ENCODE measurements around the gene FAXDC2. TPM values are rescaled to one million over a fixed set of nuclear protein-coding genes. Genes with fewer than 3 reads are reported as not detected.

Gene FAXDC2
- total and polyA plus RNA-seq, 2 of the 8 experiments (the other 6 are each of a cell fraction or from before 2014, with no cell fraction given): 3.7 to 5.9 TPM

- Histone ChIP-seq H3K27me3 (replicated peaks in 1 of 4; ENCODE audit: control insufficient read depth in 3 of 4, extremely low read depth in 1 of 4, insufficient read depth in 3 of 4, low read length in 3 of 4) (no peaks in the 10 kb centered on the region), H3K23ac (ENCODE audit: insufficient read length) (no peak overlapping the region), H4K20me1 (replicated peaks in 1 of 2; ENCODE audit: control insufficient read depth in 1 of 2, insufficient read depth in 2 of 2, low read length in 2 of 2) (peaks cover 2 to 22% of the 10 kb centered on the region in 2 experiments), H3K4me2 (ENCODE audit: insufficient read depth in 1 of 2, low read depth in 2 of 2, low read length in 2 of 2) (no peak overlapping the region), H3K14ac (ENCODE audit: insufficient read length) (no peak overlapping the region), H2BK15ac (ENCODE audit: low read length) (no peak overlapping the region), H3K79me1 (ENCODE audit: low read depth, low read length) (no peaks in the 10 kb centered on the region; the same call in none of the 2 replicates), H2AFZ (ENCODE audit: low read length) (no peak overlapping the region), H3K4ac (replicated peaks; ENCODE audit: insufficient read length, low read depth, low read length) (no peak overlapping the region), H3K9me3 (ENCODE audit: insufficient read depth in 2 of 2, low read depth in 1 of 2, low read length in 1 of 2) (no peaks in the 10 kb centered on the region), H4K91ac (replicated peaks; ENCODE audit: insufficient read length, low read length) (no peak overlapping the region), H2BK20ac (ENCODE audit: low read length) (no peak overlapping the region), H2AK5ac (ENCODE audit: low read depth, low read length) (no peak overlapping the region), H3K18ac (ENCODE audit: extremely low read depth, low read length) (no peak overlapping the region), H4K5ac (ENCODE audit: insufficient read length, low read depth, low read length) (no peak overlapping the region), H2BK5ac (ENCODE audit: low read depth, low read length) (no peak overlapping the region), H3K36me3 (ENCODE audit: control insufficient read depth in 2 of 4, insufficient read depth in 4 of 4, low read length in 3 of 4) (peaks cover 69 to 96% (median 84%) of the 10 kb centered on the region in 4 experiments), H2BK12ac (ENCODE audit: low read depth, low read length) (no peak overlapping the region), H3K9ac (replicated peaks in 1 of 4; ENCODE audit: extremely low read depth in 1 of 4, low read depth in 3 of 4, low read length in 3 of 4) (no peak overlapping the region), H2BK120ac (replicated peaks; ENCODE audit: low read depth, low read length) (no peak overlapping the region), H3K79me2 (ENCODE audit: control insufficient read depth in 1 of 2, insufficient read depth in 2 of 2, low read length in 2 of 2) (peaks cover 0 to 47% of the 10 kb centered on the region in 2 experiments; a peak in 2 of 4 replicates), H3K56ac (replicated peaks; ENCODE audit: insufficient read length, low read depth, low read length) (no peak overlapping the region), H3K4me3 (ENCODE audit: extremely low read depth in 1 of 4, insufficient read depth in 2 of 4, low read depth in 3 of 4, low read length in 4 of 4) (no peak overlapping the region), H3K27ac (ENCODE audit: low read depth, low read length) (no peak overlapping the region), H3K23me2 (ENCODE audit: low read depth, low read length) (no peaks in the 10 kb centered on the region), H3K4me1 (replicated peaks in 1 of 4; ENCODE audit: control insufficient read depth in 3 of 4, insufficient read depth in 4 of 4, low read length in 3 of 4) (no peaks in the 10 kb centered on the region), H4K8ac (ENCODE audit: extremely low read depth, insufficient read depth, low read length) (no peak overlapping the region)
- no peak for DNase-seq (ENCODE audit: low read depth in 1 of 2, low spot score in 2 of 2)
- no peak for FAIRE-seq
- 92% methylated on average over 3 of the region's 3 CpGs; no CpG with 5 or more reads in 1 of the 2 experiments for WGBS, 2 experiments (ENCODE audit: extremely low coverage in 1 of 2, insufficient coverage in 1 of 2, insufficient read length in 1 of 2, insufficient replicate concordance in 2 of 2, low coverage in 1 of 2, low lambda C conversion rate in 2 of 2, missing lambda C conversion rate in 1 of 2)
- no peak for TF ChIP-seq TCF12 (IDR thresholded peaks at IDR 0.05; ENCODE audit: low read depth, low read length)
- TF ChIP-seq CBX8 (IDR thresholded peaks at IDR 0.05; ENCODE audit: borderline replicate concordance, low read depth, low read length): no peak
- no peak for TF ChIP-seq CHD1 (IDR thresholded peaks at IDR 0.05; ENCODE audit: low read depth, low read length)
- TF ChIP-seq KDM4A (IDR thresholded peaks at IDR 0.05; ENCODE audit: low read depth, low read length, severe bottlenecking): no peak
- no peak for TF ChIP-seq SRF (IDR thresholded peaks at IDR 0.05; ENCODE audit: low read depth, low read length)
- TF ChIP-seq KDM5A (IDR thresholded peaks at IDR 0.05; ENCODE audit: low read length): no peak
- TF ChIP-seq SIX5 (IDR thresholded peaks at IDR 0.05; ENCODE audit: low read depth, low read length): no peak
- no peak for TF ChIP-seq SUZ12 (IDR thresholded peaks at IDR 0.05; ENCODE audit: low read length)
- no peak for TF ChIP-seq CBX5 (IDR thresholded peaks at IDR 0.05; ENCODE audit: low read depth, low read length)
- TF ChIP-seq BRCA1 (IDR thresholded peaks at IDR 0.05; ENCODE audit: low read depth, low read length): no peak
- no peak for TF ChIP-seq GTF2F1 (IDR thresholded peaks at IDR 0.05; ENCODE audit: borderline replicate concordance, low read depth, low read length)
- no peak for TF ChIP-seq SP2 (IDR thresholded peaks at IDR 0.05; ENCODE audit: low read length)
- TF ChIP-seq SP1 (IDR thresholded peaks at IDR 0.05; ENCODE audit: low read depth, low read length): no peak
- no peak for TF ChIP-seq ZNF274 (IDR thresholded peaks at IDR 0.05; ENCODE audit: borderline replicate concordance, extremely low read depth, low read length)
- TF ChIP-seq MAFK (IDR thresholded peaks at IDR 0.05; ENCODE audit: low read depth, low read length): no peak
- TF ChIP-seq HDAC6 (IDR thresholded peaks at IDR 0.05; ENCODE audit: low read depth, low read length): no peak
- ChIA-PET POLR2A (ENCODE audit: partially characterized antibody) (interaction anchor here (0.7 to 1.3 kb wide), 3 partner anchors 12 to 97 kb away, joined by 3 to 4 read pairs (median 3); no protein-coding TSS in a partner anchor), CTCF (ENCODE audit: partially characterized antibody) (interaction anchor here (0.9 to 2.4 kb wide), 6 partner anchors 10 to 197 kb away, joined by 3 to 11 read pairs (median 3); no protein-coding TSS in a partner anchor)
These were observed 49.3 kb downstream of the FAXDC2 start for GRCh38 chr5:154801083-154801482.
